ENCODE results near the gene ZDBF2. TPM values are rescaled to one million over a fixed set of nuclear protein-coding genes. Genes with fewer than 3 reads are reported as not detected.
"Not testable (repeated sequence)": the region's sequence is repeated elsewhere in the genome, so short reads cannot be mapped to it uniquely, and the experiment has no call there.

ZDBF2 gene
- total RNA-seq: 9.3 and 11.4 TPM in 2 replicates

DNA sequence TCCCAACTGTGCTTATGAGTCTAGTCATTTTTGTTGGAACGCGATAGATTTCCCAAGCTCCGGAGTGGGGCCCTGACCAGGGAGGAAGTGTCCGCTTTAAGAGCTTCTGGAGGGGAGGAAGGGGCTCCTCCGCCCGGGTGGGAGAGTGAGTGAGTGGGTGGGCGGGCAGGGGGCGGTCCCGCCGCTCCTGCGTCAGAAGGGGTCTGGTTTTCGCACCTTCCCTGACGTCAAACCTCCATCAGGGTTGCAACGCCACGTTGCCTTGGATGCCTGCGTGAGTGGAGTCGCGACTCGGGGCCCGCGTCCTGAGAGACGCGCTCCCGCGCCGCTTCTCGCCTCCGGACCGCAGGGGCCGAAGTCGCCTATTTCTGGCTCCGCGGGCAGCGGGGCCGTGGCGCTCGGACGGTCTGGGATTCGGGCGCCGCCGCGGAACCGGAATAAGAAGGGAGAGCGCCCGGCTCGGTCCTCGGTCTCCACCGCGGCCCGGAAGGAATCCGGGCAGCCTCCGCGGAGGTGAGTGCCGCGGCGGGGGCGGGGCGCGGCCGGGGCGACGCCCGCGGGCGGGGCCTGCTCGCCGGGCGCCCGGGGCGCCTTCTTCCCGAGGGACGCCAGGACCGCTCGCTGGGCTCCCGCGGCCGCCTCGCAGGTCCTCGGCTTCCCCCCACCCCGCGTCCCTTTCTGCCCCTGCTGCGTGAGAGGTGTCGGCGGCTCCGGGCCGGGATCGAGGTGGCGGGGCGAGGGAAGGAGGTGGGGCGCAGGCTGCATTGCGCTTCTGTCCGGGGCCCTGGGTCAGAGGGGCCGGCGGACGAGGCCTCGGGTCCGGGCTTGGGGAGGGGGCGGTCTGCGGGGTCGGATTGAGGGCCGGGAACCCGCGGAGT is at the start of gene ZDBF2:
ZDBF2 (plus strand) TSS at position 230 of the 878 bp plus-strand sequence. CDS start 7,187 bp downstream, outside the sequence.
- Mint-ChIP-seq H3K27ac (peak within 1 kb of the TSS; percentile 86), H3K9me3 (no peaks in the 10 kb centered on the region), H3K36me3 (ENCODE audit: low read depth) (no peaks in the 10 kb centered on the region), H3K27me3 (ENCODE audit: insufficient read depth) (peaks cover 48% of the 10 kb centered on the region), H3K4me3 (peak within 1 kb of the TSS; percentile 87), H3K4me1 (ENCODE audit: low read depth) (peaks cover 27% of the 10 kb centered on the region)
- intact Hi-C loops (cut with micrococcal nuclease): loop anchor here (1.0 to 5.0 kb wide), 4 partner anchors 115 to 1350 kb away; partner anchors contain the start of genes ADAM23, EEF1B2, INO80D and METTL21A
- peak; percentile 46 for DNase-seq (ENCODE audit: low spot score)

GRCh38 chr2:206225435-206226232 is 48.8 kb upstream of the ZDBF2 start:
- DNase-seq (ENCODE audit: low spot score): no peak
- H3K4me1 Mint-ChIP-seq (ENCODE audit: low read depth): peaks cover 4% of the 10 kb centered on the region
- H3K9me3 Mint-ChIP-seq: no peaks in the 10 kb centered on the region
- no peaks in the 10 kb centered on the region for H3K36me3 Mint-ChIP-seq (ENCODE audit: low read depth)
- H3K4me3 Mint-ChIP-seq: no peak overlapping the region
- H3K27me3 Mint-ChIP-seq (ENCODE audit: insufficient read depth): peaks cover 6% of the 10 kb centered on the region
- no peak overlapping the region for H3K27ac Mint-ChIP-seq
- intact Hi-C loops (cut with micrococcal nuclease): no loop called here

DNA sequence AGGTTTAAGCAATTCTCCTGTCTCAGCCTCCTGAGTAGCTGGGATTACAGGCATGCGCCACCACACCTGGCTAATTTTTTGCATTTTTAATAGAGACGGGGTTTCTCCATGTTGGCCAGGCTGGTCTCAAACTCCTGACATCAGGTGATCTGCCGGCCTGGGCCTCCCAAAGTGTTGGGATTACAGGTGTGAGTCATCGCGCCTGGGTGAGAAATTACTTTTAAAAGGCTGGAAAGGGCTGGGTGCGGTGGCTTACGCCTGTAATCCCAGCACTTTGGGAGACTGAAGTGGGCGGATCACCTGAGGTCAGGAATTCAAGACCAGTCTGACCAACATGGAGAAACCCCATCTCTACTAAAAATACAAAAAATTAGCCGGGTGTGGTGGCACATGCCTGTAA is 45.8 kb upstream of the ZDBF2 start:
- H3K27ac Mint-ChIP-seq; H3K9me3 Mint-ChIP-seq; H3K4me3 Mint-ChIP-seq; H3K27me3 Mint-ChIP-seq (ENCODE audit: insufficient read depth); intact Hi-C loops (cut with micrococcal nuclease); DNase-seq (ENCODE audit: low spot score); H3K36me3 Mint-ChIP-seq (ENCODE audit: low read depth): not testable (repeated sequence)
- peaks cover 12% of the 10 kb centered on the region for H3K4me1 Mint-ChIP-seq (ENCODE audit: low read depth)

DNA sequence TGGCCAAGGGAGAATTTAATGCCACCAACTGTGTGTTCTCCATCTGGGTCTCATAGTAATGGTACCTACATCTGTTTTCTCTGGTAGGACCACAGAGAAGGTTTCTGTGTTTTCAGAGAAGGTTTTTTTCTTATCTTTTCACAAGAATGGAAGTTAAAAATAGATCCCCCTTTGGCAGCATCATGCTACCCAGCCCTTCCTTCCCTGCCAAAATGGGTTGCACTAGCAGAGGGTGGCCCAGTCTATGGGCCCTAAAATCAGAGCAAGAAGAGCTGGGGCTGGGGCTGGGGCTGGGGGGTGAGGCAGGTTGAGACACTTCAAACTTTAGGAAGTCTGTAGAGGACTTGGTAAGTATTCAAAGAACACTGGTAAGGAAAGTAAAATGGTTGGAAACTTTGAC is 44.8 kb upstream of the ZDBF2 start:
- peaks cover 12% of the 10 kb centered on the region for H3K4me1 Mint-ChIP-seq (ENCODE audit: low read depth)
- no peak for DNase-seq (ENCODE audit: low spot score)
- H3K9me3 Mint-ChIP-seq: no peaks in the 10 kb centered on the region
- H3K27ac Mint-ChIP-seq: no peak overlapping the region
- intact Hi-C loops (cut with micrococcal nuclease): no loop called here
- H3K4me3 Mint-ChIP-seq: no peak overlapping the region
- no peaks in the 10 kb centered on the region for H3K36me3 Mint-ChIP-seq (ENCODE audit: low read depth)
- peaks cover 4% of the 10 kb centered on the region for H3K27me3 Mint-ChIP-seq (ENCODE audit: insufficient read depth)

DNA sequence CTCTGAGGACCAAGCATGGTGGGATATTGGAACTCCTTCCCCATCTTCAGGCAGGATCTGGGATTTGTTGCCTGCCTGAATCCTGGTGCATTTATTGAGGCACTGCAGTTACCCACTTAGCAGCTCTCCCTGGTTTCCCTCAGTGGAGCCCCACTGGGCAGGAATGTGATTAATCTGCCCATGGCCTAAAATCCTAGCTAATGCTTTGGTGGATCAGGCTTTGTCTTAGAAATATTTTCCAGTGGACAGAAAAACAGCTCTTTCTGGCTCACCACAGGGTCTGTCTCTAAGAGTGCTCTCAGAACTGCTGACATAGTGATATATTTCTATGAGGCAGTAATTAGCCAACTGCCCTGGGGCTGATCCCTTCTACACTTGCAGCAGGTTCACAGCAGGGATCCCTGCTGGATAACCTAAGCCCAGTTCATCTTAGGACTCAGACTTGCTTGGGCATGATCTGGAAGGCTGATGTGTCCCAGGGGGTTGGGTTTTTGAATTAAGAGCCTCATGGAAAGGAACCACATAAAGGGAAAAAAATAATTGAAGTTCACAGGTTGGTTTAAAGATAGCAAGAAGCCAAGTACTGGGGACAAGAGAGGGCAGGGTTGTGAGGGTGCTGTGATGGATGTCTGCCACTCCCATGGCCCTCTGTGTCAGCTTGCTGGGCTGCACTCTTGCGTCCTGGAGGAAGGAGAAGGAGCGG is 44.3 kb upstream of the ZDBF2 start:
- DNase-seq (ENCODE audit: low spot score): no peak

DNA sequence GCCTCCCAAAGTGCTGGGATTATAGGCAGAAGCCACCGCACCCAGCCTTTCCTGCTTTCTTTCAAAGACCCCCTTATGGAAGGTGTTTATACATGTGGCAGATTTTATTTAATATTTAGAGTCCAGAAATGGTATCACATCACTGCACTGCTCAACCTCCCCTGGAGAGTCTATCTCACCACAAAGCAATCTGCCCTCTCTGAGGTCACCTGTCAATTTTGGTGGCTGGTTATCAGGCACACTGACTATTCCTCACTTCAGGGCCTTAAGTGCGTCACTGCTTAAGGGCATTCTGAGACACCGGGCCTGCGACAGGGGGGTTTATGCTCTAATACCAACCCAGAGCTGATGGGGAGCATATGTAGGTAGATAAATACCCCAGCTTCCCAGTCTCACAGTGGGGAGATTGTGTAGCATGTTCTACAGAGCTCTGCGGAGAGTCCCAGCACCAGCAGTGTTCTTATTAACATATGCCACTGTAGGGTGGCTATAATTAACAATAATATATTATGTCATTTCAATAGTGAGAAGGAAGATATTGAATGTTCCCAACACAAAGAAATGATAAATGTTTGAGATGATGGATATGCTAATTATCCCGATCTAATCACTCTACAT is 42.7 kb upstream of the ZDBF2 start:
- no peak overlapping the region for H3K27ac Mint-ChIP-seq
- peaks cover 6% of the 10 kb centered on the region for H3K27me3 Mint-ChIP-seq (ENCODE audit: insufficient read depth)
- H3K9me3 Mint-ChIP-seq: no peaks in the 10 kb centered on the region
- H3K4me3 Mint-ChIP-seq: no peak overlapping the region
- no peaks in the 10 kb centered on the region for H3K36me3 Mint-ChIP-seq (ENCODE audit: low read depth)
- no peak for DNase-seq (ENCODE audit: low spot score)
- H3K4me1 Mint-ChIP-seq (ENCODE audit: low read depth): peaks cover 7% of the 10 kb centered on the region
- intact Hi-C loops (cut with micrococcal nuclease): no loop called here

More for the DNA sequence above, 44.3 kb upstream of the ZDBF2 start:
- Mint-ChIP-seq H3K4me3 (no peak overlapping the region), H3K9me3 (no peaks in the 10 kb centered on the region), H3K27me3 (ENCODE audit: insufficient read depth) (peaks cover 6% of the 10 kb centered on the region), H3K4me1 (ENCODE audit: low read depth) (peaks cover 10% of the 10 kb centered on the region), H3K27ac (no peak overlapping the region), H3K36me3 (ENCODE audit: low read depth) (no peaks in the 10 kb centered on the region)
- intact Hi-C loops (cut with micrococcal nuclease): no loop called here

GRCh38 chr2:206232287-206233035 is 42.0 kb upstream of the ZDBF2 start:
- Mint-ChIP-seq H3K36me3 (ENCODE audit: low read depth) (no peaks in the 10 kb centered on the region), H3K27me3 (ENCODE audit: insufficient read depth) (peaks cover 6% of the 10 kb centered on the region), H3K4me3 (no peak overlapping the region), H3K27ac (peak overlapping the region; percentile 29), H3K9me3 (no peaks in the 10 kb centered on the region), H3K4me1 (ENCODE audit: low read depth) (peaks cover 7% of the 10 kb centered on the region)
- intact Hi-C loops (cut with micrococcal nuclease): no loop called here
- no peak for DNase-seq (ENCODE audit: low spot score)

- H3K4me1 Mint-ChIP-seq (ENCODE audit: low read depth): no peaks in the 10 kb centered on the region
- H3K27ac Mint-ChIP-seq: no peak overlapping the region
- no peak for DNase-seq (ENCODE audit: low spot score)
Observed at GRCh38 chr2:206239157-206239556, 35.3 kb upstream of the ZDBF2 start.

GRCh38 chr2:206240327-206240726 is 34.1 kb upstream of the ZDBF2 start:
- no peak for DNase-seq (ENCODE audit: low spot score)
- intact Hi-C loops (cut with micrococcal nuclease): no loop called here
- peaks cover 5% of the 10 kb centered on the region for H3K27me3 Mint-ChIP-seq (ENCODE audit: insufficient read depth)
- no peaks in the 10 kb centered on the region for H3K36me3 Mint-ChIP-seq (ENCODE audit: low read depth)
- no peak overlapping the region for H3K27ac Mint-ChIP-seq
- no peaks in the 10 kb centered on the region for H3K9me3 Mint-ChIP-seq
- no peak overlapping the region for H3K4me3 Mint-ChIP-seq
- H3K4me1 Mint-ChIP-seq (ENCODE audit: low read depth): no peaks in the 10 kb centered on the region

More at GRCh38 chr2:206239157-206239556, 35.3 kb upstream of the ZDBF2 start:
- intact Hi-C loops (cut with micrococcal nuclease): no loop called here
- Mint-ChIP-seq H3K9me3 (no peaks in the 10 kb centered on the region), H3K36me3 (ENCODE audit: low read depth) (no peaks in the 10 kb centered on the region), H3K27me3 (ENCODE audit: insufficient read depth) (peaks cover 5% of the 10 kb centered on the region), H3K4me3 (no peak overlapping the region)

- H3K27me3 Mint-ChIP-seq (ENCODE audit: insufficient read depth): peaks cover 9% of the 10 kb centered on the region
- no peak overlapping the region for H3K4me3 Mint-ChIP-seq
- no peak for DNase-seq (ENCODE audit: low spot score)
- no peak overlapping the region for H3K27ac Mint-ChIP-seq
- H3K36me3 Mint-ChIP-seq (ENCODE audit: low read depth): no peaks in the 10 kb centered on the region
- H3K4me1 Mint-ChIP-seq (ENCODE audit: low read depth): no peaks in the 10 kb centered on the region
- H3K9me3 Mint-ChIP-seq: no peaks in the 10 kb centered on the region
- intact Hi-C loops (cut with micrococcal nuclease): no loop called here
Observed at GRCh38 chr2:206241736-206242135, 32.7 kb upstream of the ZDBF2 start.

- Mint-ChIP-seq H3K4me1 (ENCODE audit: low read depth) (peaks cover 5% of the 10 kb centered on the region), H3K36me3 (ENCODE audit: low read depth) (no peaks in the 10 kb centered on the region), H3K27ac (no peak overlapping the region), H3K9me3 (no peaks in the 10 kb centered on the region), H3K27me3 (ENCODE audit: insufficient read depth) (peaks cover 18% of the 10 kb centered on the region), H3K4me3 (no peak overlapping the region)
- intact Hi-C loops (cut with micrococcal nuclease): no loop called here
- no peak for DNase-seq (ENCODE audit: low spot score)
Observed at GRCh38 chr2:206245265-206245672, 29.2 kb upstream of the ZDBF2 start.

Measured in activated T-helper 1 cell treated with anti-CD3 and anti-CD28 coated beads, Interleukin-12 subunit alpha, Interleukin-12 subunit beta, Interleukin-2, Interleukin-4 antibody, amounts not matched to agents 30 ng/mL and 10 ng/mL and 1 ng/mL, durations not matched to agents 14 hours and 24 hours and 36 hours (primary cell).